Activated CD4-positive, alpha-beta T cell treated with anti-CD3 and anti-CD28 coated beads, Interleukin-2, Interleukin-4, amounts not matched to agents 100 ng/mL and 50 ng/mL, durations not matched to agents 16 hours and 8 hours (primary cell): ENCODE results near the gene PROSER2.
"Not testable (repeated sequence)": the region's sequence is repeated elsewhere in the genome, so short reads cannot be mapped to it uniquely, and the experiment has no call there.

ENCODE experiments used
- DNase-seq: peaks from one replicate; pipeline ENCODE4 v3.0.0-alpha.2; 2020; ENCODE audit warnings: low spot score

PROSER2 gene

DNA sequence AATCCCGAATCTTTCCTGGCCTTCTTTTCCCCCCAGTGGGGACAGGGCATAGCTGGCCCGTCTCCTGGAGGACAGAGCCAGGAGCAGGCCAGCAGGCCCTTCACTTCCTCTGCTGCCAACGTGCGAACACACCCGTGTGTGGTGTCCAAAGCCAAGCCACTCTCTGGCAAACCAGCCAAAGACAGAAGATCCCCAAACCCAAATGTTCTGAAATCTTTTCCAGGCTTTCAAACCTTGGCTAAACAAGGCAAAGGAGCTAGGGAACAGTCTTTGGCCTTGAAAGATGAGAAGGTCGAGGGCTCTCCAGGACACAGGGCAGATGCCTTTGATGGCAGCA, 63.0 kb downstream of the PROSER2 start:
- DNase-seq = no peak

DNA sequence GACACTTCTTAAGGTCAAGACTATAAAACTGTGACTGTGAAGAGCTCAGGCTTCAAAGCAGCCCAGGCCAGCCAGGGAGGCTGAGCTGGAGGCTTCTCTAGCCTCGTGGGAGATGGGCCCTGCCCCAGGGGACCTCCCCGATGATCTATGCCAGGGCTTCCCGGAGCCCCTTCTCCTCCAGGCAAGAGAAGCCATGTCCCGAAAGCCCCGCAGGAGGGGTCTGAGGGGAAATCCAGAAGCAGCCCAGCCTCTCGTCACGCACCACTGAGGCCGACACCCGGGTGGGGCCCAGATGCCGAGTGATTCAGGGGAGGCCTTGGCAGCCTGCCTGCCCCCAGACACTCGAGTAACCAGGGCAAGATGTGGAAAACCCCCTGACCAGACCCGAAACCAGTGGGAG, 63.7 kb downstream of the PROSER2 start:
- DNase-seq = no peak

DNA sequence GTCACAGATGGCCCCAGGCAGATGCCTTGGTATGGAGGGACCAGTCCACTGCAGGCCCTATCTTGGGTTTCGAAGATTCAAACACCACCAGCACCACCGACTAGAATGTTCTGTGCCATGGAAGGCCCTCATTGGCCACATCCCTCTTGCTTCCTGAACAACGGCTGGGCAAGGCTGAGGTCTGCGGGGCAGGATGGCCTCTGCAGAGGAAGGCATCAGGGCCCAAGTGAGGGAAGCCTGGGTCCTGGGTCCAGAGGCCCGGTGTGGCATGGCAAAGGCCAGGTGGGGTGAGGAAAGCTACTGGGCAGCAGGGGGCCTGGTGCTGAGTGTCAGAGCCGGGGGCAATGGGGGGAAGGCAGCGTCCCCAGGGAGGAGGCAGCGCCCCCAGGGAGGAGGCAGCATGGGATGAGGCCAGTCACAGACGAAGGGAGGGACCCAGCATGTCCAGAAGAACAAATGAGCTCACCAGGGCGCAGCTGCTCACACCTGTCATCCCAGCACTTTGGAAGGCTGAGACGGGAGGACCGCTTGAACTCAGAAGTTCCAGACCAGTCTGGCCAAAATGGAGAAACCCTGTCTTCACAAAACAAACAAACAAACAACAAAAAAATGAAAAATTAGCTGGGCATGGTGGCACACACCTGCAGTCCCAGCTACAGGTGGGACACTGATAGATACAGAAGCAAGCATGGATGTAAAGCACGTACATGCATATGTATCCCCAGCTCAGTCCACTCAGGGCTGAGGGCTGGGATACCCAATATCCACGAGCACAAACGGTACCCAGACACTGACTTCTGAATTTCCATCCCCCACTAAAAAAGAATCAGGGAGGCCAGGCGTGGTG, 64.4 kb downstream of the PROSER2 start:
- DNase-seq = no peak

DNA sequence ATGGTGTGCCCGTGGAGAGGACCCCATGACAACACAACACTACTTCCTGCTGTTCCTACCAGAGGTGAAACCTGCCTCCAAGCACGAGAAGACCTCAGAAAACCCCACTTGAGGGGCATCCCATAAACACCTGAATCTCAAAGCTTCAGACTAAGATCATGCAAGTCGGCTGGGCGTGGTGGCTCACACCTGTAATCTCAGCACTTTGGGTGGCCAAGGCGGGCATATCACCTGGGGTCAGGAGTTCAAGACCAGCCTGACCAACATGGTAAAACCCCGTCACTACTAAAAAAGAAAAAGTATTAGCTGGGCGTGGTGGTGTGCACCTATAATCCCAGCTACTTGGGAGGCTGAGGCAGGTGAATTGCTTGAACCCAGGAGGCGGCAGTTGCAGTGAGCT, 66.1 kb downstream of the PROSER2 start:
- not testable (repeated sequence) for DNase-seq

DNA sequence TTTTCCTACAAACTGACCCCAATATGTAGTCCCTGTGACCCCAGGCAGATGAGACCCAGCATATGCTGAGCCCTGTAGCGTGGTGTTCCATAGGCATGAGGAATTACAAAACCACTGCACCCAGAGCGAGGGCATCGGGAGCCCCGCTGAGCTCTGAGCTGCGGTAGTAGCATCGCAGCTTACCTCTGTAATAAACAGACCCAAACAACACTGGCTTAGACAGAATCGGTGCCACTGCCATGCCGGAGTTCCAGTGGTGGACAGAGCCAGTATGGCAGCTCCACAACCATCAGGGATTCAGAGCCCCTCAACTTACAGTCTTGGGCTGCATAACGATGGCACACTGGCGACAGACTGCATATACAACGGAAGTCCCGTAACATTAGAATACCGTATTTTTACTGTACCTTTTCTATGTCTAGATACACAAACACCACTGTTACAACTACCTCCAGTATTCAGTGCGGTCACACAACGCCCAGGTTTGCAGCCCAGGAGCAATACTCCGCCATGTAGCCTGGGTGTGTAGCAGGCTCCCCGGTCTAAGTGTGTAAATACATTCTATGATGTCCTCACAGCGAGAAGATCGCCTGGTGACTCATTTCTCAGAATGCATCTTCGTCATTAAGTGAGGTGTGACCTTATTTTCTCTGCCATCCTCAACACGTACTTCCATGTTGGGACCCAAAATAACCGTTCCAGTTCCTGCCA, 68.8 kb downstream of the PROSER2 start:
- DNase-seq = no peak

DNA sequence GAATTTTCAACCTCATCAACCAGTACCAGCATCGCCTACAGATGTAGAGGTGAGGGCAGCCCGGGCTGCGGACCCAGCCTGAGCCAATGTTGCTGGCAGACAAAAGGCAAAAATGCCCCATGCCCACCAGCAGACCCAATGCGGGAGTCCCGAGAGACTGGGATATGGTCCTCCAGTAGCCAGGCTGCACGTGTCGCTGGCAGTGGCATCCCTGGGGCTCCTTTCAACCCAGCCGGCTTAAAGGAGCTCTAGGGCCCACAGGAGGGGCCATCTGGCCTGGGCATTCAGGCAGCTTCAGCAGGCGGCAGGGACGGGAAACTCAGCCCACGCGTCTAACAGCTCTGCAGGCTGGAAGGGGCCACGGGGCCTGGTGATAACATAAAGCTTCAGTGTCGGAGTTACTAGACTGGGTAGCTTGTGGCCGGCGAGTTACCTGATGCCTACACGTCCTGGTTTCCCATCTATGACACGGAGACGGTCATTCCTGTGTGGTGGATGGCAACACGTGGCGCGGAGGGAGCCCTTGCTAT, 70.7 kb downstream of the PROSER2 start:
- no peak for DNase-seq

DNA sequence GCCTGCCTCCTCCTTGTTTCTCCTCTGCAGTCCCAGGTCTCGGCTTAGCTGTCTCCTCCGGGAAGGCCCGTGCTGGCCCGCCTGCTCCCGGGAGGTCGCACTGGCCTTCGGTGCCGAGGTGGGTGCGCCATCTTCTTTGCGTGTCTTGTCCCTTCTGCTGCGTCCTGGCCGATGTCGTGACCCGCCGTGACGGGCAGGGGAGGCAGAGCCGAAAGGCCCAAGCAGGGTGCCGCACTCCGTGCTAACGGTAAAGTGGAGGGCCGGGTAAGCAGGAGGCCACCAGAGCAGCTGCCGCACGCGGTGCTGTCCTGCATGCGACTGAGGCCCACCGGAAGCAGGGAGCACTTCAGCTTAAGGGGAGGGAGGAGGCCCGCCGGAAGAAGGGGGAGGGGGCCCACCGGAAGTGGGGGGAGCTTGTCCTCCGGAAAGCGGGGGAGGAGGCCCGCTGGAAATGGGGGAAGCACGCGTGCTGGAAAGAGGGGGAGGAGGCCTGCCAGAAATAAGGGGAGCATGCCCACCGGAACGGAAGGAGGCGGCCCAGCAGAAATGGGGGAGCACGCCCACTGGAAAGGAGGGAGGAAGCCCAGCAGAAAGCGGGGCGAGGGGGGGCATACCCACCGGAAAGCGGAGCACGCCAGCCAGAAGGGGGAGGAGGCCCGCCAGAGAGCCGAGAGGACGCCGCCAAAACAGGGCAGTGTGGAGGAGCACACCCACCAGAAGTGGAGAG, 71.4 kb downstream of the PROSER2 start:
- no peak for DNase-seq

DNA sequence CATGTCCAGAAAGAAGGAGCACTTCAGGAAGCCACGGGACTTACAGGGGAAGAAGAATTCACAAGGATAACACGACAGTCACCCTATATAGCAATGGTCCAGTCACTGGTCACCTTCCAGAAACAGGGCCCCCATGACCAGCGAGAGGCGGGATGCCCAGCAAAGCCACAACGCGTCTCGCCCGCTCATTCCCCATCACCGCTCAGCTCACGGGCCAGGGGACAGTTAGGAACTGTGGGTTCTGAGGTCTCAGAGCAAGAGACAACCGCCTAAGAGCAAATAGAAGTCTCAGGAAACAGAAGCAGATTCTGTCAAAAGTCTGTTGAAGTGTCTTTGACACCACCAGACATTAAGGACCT, 71.9 kb downstream of the PROSER2 start:
- DNase-seq = no peak

DNA sequence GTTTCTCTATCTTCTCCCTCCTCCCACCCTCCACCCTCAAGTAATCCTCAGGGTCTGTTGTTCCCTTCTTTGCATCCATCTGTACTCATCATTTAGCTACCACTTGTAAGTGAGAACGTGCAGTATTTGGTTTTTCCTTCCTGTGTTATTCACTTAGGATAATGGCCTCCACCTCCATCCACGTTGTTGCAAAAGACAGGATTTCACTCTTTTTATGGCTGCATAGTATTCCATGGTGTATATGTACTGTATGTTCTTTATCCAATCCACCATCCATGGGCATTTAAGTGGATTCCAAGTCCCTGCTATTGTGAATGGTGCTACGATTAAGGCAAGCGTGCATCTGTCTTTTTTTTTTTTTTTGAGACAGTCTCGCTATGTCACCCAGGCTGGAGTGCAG, 72.4 kb downstream of the PROSER2 start:
- DNase-seq = no peak

DNA sequence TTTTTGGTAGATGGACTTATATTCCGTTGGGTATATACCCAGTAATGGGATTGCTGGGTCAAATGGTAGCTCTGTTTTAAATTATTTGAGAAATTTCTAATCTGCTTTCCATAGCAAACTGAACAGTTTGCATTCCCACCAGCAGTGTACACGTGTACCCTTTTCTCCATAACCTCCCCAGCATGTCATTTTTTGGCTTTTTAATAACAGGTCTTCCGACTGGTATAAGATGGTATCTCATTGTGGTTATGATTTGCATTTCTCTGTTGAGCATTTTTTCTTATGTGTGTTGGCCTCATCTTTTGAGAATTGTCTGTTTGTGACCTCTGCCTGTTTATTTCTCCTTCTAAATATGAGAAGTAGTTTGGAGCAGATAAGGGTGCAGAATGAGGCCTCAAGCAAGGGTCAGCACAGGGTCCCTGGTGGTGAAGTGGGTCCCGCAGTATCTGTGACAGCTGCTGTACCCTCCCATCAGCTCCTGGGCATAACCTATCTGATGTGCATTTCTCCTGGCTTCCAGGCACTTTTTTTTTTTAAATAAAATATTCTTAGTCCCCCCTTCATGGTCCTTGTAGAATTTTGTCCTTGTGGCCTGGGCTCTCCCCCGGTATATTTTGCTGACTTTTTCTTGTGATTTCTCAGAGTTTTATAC, 73.5 kb downstream of the PROSER2 start:
- no peak for DNase-seq

DNA sequence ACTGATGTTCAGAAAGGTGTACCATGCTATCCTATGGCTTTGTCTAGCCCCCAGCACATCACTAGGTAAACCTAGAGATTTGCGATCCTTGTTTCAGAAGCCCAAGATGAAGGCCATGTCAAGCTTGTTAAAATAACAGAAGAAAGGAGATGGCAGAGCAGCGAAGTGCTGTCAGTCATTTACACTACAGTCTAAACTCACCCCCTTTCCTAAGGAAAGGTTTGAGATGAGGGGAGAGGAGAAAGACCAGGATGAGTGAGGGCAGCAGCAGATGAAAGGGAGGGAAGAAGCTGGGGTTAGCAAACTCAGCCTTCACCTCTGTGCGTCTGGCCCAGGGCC, 74.8 kb downstream of the PROSER2 start:
- no peak for DNase-seq

DNA sequence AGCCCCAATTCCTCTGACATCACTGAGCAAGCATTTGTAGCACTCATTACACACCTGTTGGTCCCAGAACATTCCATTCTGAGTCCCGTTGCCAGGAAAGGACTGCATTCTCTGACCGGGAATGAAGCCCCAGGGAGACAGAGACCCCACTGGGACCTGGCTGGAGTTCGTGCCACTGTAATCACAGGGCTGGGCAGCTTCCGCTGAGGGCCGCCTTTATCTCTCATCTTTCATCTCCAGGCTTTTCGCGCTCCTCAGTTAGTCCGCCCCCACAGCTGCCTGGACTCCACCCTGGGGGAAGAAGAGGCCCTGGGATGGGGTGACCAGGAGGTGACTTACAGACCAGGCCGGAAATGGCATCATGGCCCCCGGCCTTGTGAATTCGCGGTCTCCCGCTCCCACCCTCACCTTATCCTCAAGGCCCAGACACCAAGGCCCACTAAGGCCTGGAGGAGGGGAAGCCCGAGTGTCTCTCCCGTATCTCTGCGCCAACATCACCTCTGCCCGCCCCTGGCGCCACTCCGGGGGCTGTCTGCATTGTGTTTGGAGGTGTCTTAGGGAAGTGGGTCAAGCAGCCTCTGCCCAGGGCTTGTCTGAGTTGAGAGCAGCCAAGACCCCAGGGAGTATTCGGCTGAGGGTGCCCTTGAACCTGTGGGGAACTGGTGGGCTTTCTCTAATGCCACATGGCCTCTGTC, 75.4 kb downstream of the PROSER2 start:
- DNase-seq = no peak

DNA sequence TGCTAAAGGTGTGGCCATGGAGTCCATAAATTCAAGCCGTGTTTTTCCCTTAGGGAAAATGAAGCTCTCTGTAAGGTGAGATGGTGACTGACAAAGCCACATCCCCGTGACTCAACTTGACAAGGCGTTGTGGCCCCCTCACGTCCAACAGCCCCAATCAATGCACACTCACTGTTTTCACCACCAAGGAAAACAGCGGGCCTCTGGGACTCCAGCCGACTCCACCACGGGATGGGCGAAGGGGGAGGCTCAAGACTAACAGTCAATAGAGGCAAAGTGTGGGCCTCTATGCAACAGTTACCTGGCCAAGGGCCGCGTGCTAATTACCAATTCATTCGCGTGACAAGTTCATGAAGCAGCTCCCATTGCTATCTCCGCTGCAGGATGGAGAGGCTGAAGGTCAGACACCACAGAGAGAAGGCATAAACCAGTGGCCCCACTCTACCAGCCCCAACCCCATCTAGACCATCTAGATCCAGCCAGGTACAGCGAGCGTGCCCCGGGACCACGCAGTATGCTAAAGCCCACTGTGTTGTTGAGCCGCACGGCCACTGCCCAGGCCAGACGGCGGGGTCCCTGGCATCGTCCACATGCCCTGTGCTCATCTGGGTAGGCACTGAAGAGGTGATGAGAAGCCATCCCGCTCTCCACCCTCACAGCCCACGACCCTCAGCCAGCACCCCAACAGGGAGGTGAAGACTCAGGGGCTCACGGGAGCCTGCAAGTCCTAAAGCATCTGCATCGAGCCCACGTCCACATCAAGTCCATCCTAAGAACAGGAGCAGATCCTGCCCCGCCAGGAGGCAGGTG, 76.1 kb downstream of the PROSER2 start:
- DNase-seq = no peak

DNA sequence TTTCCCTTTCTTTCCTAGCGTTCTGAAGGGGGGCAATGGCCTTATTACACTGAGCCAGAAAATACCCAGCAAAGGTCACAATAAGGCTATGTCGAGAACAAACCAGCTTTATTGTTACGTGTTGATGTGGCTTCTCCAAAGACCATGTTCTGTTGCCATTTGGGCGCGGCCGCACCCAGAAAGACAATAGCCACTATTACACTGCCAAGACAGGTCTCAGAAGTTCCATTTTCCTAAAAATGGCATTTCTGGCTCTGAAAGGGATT, 77.8 kb downstream of the PROSER2 start:
- DNase-seq = no peak

DNA sequence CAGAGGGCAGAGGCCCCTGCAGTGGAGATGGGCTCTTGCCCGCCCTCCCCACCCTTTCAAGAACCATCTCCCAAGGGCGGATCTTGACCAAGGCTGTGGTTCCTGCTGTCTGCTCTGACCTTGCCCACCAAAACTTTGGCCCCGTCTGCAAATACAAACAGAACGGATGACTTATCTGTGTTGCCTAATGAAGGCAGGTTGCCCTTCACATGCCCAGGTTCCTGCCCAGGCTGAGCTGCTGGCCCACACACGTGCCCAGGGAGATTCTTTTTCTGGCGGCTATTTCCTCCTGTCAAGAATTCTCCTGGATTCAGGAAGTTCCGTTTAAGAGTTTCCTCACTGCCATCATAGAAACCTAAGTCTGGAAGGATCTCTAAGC, 78.3 kb downstream of the PROSER2 start:
- no peak for DNase-seq

DNA sequence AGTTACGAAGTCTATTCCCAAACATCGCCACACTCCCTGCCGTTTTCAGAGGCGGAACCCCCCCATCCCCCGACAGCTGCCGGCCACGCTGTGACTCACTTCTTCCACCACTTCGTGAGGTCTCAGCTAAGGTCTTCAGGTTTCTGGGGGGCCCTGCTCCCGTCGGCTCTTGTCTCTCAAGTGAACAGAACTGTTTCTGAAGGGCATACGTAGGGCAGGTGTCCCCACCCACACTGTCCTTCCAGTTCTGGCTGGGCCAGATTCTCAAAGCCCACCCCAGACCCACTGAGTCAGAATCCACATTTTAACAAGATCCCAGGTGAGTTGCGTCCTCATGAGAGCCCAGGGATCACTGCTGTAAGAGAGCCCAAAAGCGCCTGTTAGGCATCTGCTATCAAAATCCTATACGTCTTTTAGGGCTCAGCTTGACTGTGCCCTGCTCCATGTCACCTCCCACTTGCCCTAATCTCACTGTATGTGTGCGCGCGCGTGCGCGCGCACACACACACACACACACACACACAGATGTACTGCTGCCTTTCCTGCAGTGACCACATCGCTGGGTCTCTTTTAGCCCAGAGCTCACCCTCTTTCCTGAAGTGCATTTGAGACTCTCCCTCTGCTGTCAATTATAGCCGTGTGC, 78.8 kb downstream of the PROSER2 start:
- no peak for DNase-seq

DNA sequence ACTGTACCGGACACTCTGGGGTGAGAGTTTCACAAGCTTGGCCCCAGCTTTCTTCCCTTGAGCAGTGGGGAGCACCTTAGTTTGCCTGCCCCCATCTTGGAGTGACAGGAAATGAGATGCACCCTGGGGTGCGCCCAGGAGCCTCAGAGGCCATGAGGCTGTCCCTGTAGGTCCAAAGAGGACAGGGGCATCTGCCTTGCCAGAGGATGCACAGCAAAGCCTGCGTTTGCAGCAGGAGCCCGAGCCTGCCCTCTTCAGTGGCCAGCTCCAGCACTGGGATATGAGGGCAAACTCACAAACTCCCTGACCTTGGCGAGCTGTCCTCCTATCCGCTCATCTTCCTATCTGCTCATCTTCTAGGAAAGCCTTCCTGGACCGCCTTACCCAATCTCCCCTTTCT, 79.5 kb downstream of the PROSER2 start:
- DNase-seq = no peak

DNA sequence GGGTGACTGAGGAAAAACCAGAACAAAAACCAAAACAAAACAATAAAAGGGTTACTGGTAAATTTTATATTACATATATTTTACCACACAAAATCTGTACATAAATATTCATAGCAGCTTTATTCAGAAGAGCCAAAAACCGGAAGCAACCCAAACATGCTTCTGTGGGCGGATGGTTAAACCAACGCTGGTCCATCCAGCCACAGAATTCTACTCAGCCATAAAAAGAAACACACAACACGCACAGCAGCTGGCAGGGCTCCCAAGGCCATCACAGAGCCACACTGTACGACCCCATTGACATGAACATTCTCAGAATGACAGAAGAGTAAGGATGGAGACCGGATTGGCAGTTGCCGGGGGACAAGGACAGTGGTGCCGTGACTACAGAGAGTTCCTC, 83.6 kb downstream of the PROSER2 start:
- no peak for DNase-seq

DNA sequence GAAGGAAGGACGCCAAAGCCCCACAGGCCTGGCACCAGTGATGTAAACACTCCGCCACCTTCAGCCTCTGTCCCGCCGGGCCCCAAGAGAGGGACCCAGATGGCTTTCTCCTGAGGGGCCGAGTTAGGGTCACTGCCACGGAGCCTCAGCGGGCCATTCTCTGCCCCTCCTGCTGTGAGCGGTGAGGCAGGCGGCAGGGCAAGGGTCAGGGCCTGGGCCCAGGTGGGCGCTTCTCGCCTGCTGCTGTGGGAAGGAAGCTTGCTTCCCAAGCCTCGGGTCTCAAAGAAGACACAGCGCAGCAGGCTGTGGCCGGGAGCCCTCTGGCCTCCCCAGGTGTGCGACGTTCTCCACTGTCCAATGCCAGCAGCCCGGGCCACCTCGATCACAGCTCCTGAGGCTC, 84.8 kb downstream of the PROSER2 start:
- no peak for DNase-seq

DNA sequence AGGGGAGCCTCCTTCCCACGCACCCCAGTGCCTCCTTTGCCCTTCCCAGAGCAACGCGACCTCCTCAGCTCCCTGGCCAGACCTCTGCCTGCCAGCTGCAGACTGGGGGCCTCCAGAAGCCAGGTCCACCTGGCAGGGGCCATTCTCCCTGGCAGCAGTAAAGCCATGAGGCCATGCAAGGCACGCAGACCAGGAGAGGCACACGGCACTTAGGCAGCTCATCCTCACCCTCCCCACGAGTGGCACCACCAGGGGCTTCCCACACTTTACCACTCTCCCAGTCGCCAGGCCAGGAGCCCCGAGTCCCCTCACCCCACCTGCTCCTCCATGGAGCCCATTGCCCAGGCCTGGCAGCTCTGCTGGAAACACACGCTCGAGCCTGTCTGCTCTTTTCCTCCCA, 85.4 kb downstream of the PROSER2 start:
- DNase-seq = no peak

DNA sequence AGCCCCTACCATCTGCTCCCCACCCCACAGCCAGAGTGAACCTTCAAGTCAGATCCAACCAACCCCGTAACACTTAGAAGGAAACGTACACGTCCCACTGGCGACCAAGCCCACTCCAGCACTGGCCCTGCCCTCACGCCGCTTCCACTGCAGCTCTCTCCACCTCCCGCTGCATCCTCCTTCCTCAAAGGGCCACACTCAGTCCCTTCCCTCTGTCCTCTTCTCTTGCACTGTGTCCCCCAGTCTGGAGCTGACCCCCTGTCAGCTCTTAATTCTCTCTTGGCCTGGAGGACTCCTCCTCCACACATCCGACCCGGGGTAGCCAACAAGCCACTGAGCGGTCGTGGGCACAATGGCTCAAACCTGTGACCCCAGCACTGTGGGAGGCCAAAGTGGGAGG, 85.8 kb downstream of the PROSER2 start:
- no peak for DNase-seq
